IMR-90 (cell line): Measurements from ENCODE around the gene RERE. TPM values are rescaled to one million over a fixed set of nuclear protein-coding genes. Genes with fewer than 3 reads are reported as not detected.

Experiments used
- ATAC-seq: fragments of 200-7000 bp; cut with Tn5 transposase; 2 replicates; pipeline ENCODE4 v1.9.1; 2020; ENCODE audit warnings: low read depth, mild to moderate bottlenecking, moderate library complexity
- BruUV-seq: library from RNA; stranded (reverse); fragments of 400-500 nt; replicated peaks from 2 replicates; lab custom pipeline; 2021; lab: Mats Ljungman, UMichigan
- CTCF ChIA-PET: fragments of 300-600 bp; formaldehyde crosslinking; extraction: SDS; loops from one replicate; lab custom pipeline; 2021; ENCODE audit warnings: antibody characterized with exemption; lab: Yijun Ruan, JAX
- POLR2A ChIA-PET: fragments of 300-600 bp; sonication (Branson Sonifier 250); formaldehyde crosslinking; loops from one replicate; lab custom pipeline; 2022; ENCODE audit warnings: antibody characterized with exemption; ENCODE audit not compliant: unreplicated experiment; lab: Charles Lee
- DNase-seq: peaks from one replicate; pipeline ENCODE4 v3.0.0; 2013
- H2AFZ ChIP-seq: replicated peaks from 2 replicates; pipeline ENCODE3; 2013; ENCODE audit warnings: low read length, mild to moderate bottlenecking; ENCODE audit not compliant: poor library complexity
- H2AK5ac ChIP-seq: 2 replicates; pipeline ENCODE4 v1.6.1; 2013; ENCODE audit warnings: low read depth, low read length, inconsistent platforms
- H2AK9ac ChIP-seq: replicated peaks from 2 replicates; pipeline ENCODE3; 2013; ENCODE audit warnings: mild to moderate bottlenecking, low read depth, low read length, moderate library complexity; ENCODE audit not compliant: poor library complexity
- H2BK120ac ChIP-seq: 2 replicates; pipeline ENCODE4 v1.6.1; 2013; ENCODE audit warnings: low read depth, low read length, inconsistent platforms
- H2BK15ac ChIP-seq: 3 replicates; pipeline ENCODE4 v1.6.1; 2013; ENCODE audit warnings: low read depth, low read length, inconsistent platforms
- H2BK20ac ChIP-seq: 2 replicates; pipeline ENCODE4 v1.6.1; 2013; ENCODE audit warnings: low read depth, mild to moderate bottlenecking, inconsistent platforms, low read length, moderate library complexity
- H2BK5ac ChIP-seq: 2 replicates; pipeline ENCODE4 v1.6.1; 2013; ENCODE audit warnings: mild to moderate bottlenecking, low read depth, low read length, inconsistent platforms; ENCODE audit not compliant: poor library complexity, severe bottlenecking
- H3K14ac ChIP-seq: replicated peaks from 2 replicates; pipeline ENCODE4 v1.6.1; 2013; ENCODE audit warnings: low read depth, low read length, inconsistent platforms
- H3K18ac ChIP-seq: 2 replicates; pipeline ENCODE4 v1.6.1; 2013; ENCODE audit warnings: low read depth, low read length, control low read depth
- H3K23ac ChIP-seq: 2 replicates; pipeline ENCODE4 v1.6.1; 2013; ENCODE audit warnings: low read depth, low read length, inconsistent platforms
- H3K27ac ChIP-seq: 2 replicates; pipeline ENCODE4 v1.5.1; 2013; ENCODE audit warnings: mild to moderate bottlenecking, control low read depth, low read length; ENCODE audit not compliant: insufficient read depth
- H3K27me3 ChIP-seq: 2 replicates; pipeline ENCODE4 v1.6.1; 2013; ENCODE audit warnings: low read length; ENCODE audit not compliant: control insufficient read depth, insufficient read depth
- H3K36me3 ChIP-seq: 2 replicates; pipeline ENCODE4 v1.6.1; 2013; ENCODE audit warnings: low read length, mixed read lengths; ENCODE audit not compliant: control insufficient read depth, insufficient read depth
- H3K4ac ChIP-seq: 2 replicates; pipeline ENCODE4 v1.6.1; 2013; ENCODE audit warnings: low read depth, low read length, inconsistent platforms
- H3K4me1 ChIP-seq: 2 replicates; pipeline ENCODE4 v1.6.1; 2013; ENCODE audit warnings: low read length, mixed read lengths; ENCODE audit not compliant: control insufficient read depth, insufficient read depth
- H3K4me2 ChIP-seq: 2 replicates; pipeline ENCODE4 v1.6.1; 2013; ENCODE audit warnings: low read depth, mild to moderate bottlenecking, control low read depth, low read length, moderate library complexity
- H3K4me3 ChIP-seq: 2 replicates; pipeline ENCODE4 v1.5.1; 2013; ENCODE audit warnings: low read depth, mild to moderate bottlenecking, control low read depth, low read length, moderate library complexity; ENCODE audit not compliant: insufficient read depth
- H3K56ac ChIP-seq: 2 replicates; pipeline ENCODE4 v1.6.1; 2013; ENCODE audit warnings: low read length, inconsistent platforms; ENCODE audit not compliant: insufficient read depth; ENCODE audit errors: extremely low read depth
- H3K79me1 ChIP-seq, 2 experiments: 2 replicates each; pipeline ENCODE4 v1.6.1; 2013; ENCODE audit warnings: low read length in 2 of 2, inconsistent platforms in 1 of 2, low read depth in 1 of 2
- H3K9ac ChIP-seq: 2 replicates; pipeline ENCODE4 v1.6.1; 2013; ENCODE audit warnings: low read depth, low read length, control low read depth
- H3K9me1 ChIP-seq: 2 replicates; pipeline ENCODE4 v1.6.1; 2013; ENCODE audit warnings: low read length, inconsistent platforms; ENCODE audit not compliant: insufficient read depth
- H3K9me3 ChIP-seq: 2 replicates; pipeline ENCODE4 v1.6.1; 2013; ENCODE audit warnings: low read length; ENCODE audit not compliant: control insufficient read depth, insufficient read depth
- H4K20me1 ChIP-seq: 2 replicates; pipeline ENCODE4 v1.6.1; 2013; ENCODE audit warnings: low read length, inconsistent platforms; ENCODE audit not compliant: insufficient read depth
- H4K5ac ChIP-seq: 2 replicates; pipeline ENCODE4 v1.6.1; 2013; ENCODE audit warnings: mild to moderate bottlenecking, low read depth, low read length, control low read depth
- H4K8ac ChIP-seq, 2 experiments: 2 replicates each; pipeline ENCODE4 v1.6.1; 2013; ENCODE audit warnings: low read depth in 2 of 2, low read length in 2 of 2, control low read depth in 1 of 2, inconsistent platforms in 1 of 2
- H4K91ac ChIP-seq: 2 replicates; pipeline ENCODE4 v1.6.1; 2013; ENCODE audit warnings: low read depth, low read length, inconsistent platforms; ENCODE audit not compliant: insufficient read depth
- BHLHE40 ChIP-seq: fragments of 150-350 bp; IDR thresholded peaks from 2 replicates; pipeline ENCODE4 v1.6.1; 2016; ENCODE audit warnings: mild to moderate bottlenecking, low read depth, low read length
- CEBPB ChIP-seq: IDR thresholded peaks from 2 replicates; pipeline ENCODE4 v1.6.1; 2012; ENCODE audit warnings: low read depth, low read length, improper control_type of control experiment
- CHD1 ChIP-seq: IDR thresholded peaks from 2 replicates; pipeline ENCODE4 v1.6.1; 2012; ENCODE audit warnings: low read depth, low read length, improper control_type of control experiment
- CTCF ChIP-seq: conservative IDR thresholded peaks from 2 replicates; pipeline ENCODE4 v1.5.1; 2012; ENCODE audit warnings: mild to moderate bottlenecking, low read depth, low read length, improper control_type of control experiment
- FOS ChIP-seq: fragments of 150-350 bp; IDR thresholded peaks from 2 replicates; pipeline ENCODE4 v1.6.1; 2016; ENCODE audit warnings: low read depth, low read length
- MAFK ChIP-seq: IDR thresholded peaks from 2 replicates; pipeline ENCODE4 v1.6.1; 2012; ENCODE audit warnings: low read depth, low read length, improper control_type of control experiment
- MXI1 ChIP-seq: IDR thresholded peaks from 2 replicates; pipeline ENCODE4 v1.6.1; 2012; ENCODE audit warnings: low read depth, mild to moderate bottlenecking, low read length, moderate library complexity, borderline replicate concordance
- NFE2L2 ChIP-seq: fragments of 150-350 bp; IDR thresholded peaks from 2 replicates; pipeline ENCODE4 v1.6.1; 2016; ENCODE audit warnings: low read depth, mild to moderate bottlenecking, low read length
- POLR2A ChIP-seq: IDR thresholded peaks from 2 replicates; pipeline ENCODE4 v1.6.1; 2012; ENCODE audit warnings: mild to moderate bottlenecking, low read depth, low read length
- RAD21 ChIP-seq: IDR thresholded peaks from 2 replicates; pipeline ENCODE4 v1.6.1; 2012; ENCODE audit warnings: low read length, improper control_type of control experiment
- RCOR1 ChIP-seq: IDR thresholded peaks from 2 replicates; pipeline ENCODE4 v1.6.1; 2012; ENCODE audit warnings: mild to moderate bottlenecking, low read length, improper control_type of control experiment; ENCODE audit not compliant: insufficient replicate concordance
- RFX5 ChIP-seq: IDR thresholded peaks from 2 replicates; pipeline ENCODE4 v1.8.0; 2012; ENCODE audit warnings: low read depth, mild to moderate bottlenecking, low read length, moderate library complexity
- SMC3 ChIP-seq: fragments of 150-350 bp; IDR thresholded peaks from 2 replicates; pipeline ENCODE4 v1.6.1; 2016; ENCODE audit warnings: low read depth, mild to moderate bottlenecking, antibody characterized with exemption, low read length, moderate library complexity
- WGBS, 2 experiments: methylation state at CpG; one replicate each; pipeline versions ENCODE4 v1.1.5 to v1.1.7; 2013; ENCODE audit warnings: missing lambda C conversion rate in 2 of 2; ENCODE audit not compliant: insufficient read length in 1 of 2; ENCODE audit errors: extremely low coverage in 2 of 2; 5-methylcytosine and 5-hydroxymethylcytosine counted together
- dilution Hi-C: fragments of 300-500 bp; cut with HindIII; formaldehyde crosslinking; loops from one replicate; pipeline ENCODE4 v1.14.3; 2018; ENCODE audit warnings: low sequenced_read_pairs; ENCODE audit not compliant: unreplicated experiment
- in situ Hi-C: fragments of 300-500 bp; cut with MboI; formaldehyde crosslinking; loops from 3 replicates; pipeline ENCODE4 v1.14.3; 2019; ENCODE audit warnings: low sequenced_read_pairs, inconsistent platforms, mixed read lengths
- intact Hi-C: fragments of 100-400 bp; cut with micrococcal nuclease; formaldehyde crosslinking; loops from 2 replicates; pipeline ENCODE4 v1.10.0; 2022
- polyA plus RNA-seq, 3 experiments: library from polyadenylated mRNA; depleted of rRNA; stranded (reverse); fragments of >200 nt; gene quantifications; 2 replicates each; pipeline ENCODE4 v1.2.3, GENCODE V29; 2012; ENCODE audit warnings: low replicate concordance in 1 of 3
- total RNA-seq: library from RNA; depleted of rRNA; stranded (reverse); fragments of >200 nt; gene quantifications from 2 replicates; pipeline ENCODE4 v1.2.3, GENCODE V29; 2012

Gene RERE
- total and polyA plus RNA-seq, 2 of the 4 experiments (the other 2 are of a cell fraction): 11.5 to 25.1 TPM

GRCh38 chr1:8846263-8846662 is 28.8 kb upstream of the RERE start (continued):
- TF ChIP-seq CTCF: no peak

DNA sequence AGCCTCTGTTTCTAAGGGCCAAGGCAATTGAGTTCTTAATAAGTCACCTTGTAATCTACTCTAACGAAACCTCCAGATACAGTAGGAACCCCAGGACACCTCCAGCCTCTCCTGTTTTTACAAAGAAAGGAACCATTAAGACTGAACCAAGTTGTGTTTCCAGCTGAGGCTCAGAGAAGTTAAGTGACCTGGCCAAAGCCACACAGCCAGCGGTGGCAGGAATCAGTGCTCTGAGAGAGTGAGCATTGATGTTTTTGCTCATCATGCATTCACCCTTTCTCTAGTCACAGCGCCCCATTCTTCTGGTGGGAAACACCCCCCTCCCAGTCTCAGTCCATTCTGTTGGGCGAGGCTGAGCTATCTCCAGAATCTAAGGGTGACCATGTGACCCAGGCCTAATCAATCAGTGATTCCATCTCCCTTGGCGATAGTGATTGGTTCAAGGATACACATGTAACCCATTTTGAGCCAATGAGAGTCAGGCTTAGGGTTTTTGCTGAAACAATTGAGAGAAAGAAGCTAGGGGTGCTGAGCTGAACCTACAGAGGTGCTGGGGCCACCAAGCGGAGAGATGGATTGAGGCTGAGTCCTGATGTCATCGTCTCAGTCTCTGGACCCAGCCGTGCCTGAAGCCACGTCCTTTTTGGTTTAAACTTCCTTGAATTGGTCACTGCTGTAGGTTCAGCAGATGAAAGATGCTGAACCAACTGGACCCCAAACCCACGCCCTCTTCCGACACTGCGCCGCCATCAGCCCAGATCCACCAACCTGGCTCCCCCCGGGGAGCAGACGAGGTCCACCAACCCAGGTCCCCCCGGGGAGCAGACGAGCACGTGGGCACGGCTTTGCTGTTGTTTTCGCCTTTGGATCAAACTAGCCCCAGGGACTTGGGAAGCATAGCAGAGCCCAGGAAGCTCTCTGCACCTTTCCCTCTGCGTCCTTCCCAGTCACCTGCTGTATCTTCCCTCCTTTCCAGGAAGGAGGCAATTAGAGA is 28.0 kb upstream of the RERE start:
- in situ Hi-C loops: loop anchor here (10.0 kb wide), 1 partner anchor 281 kb away; no protein-coding TSS in a partner anchor
- peaks cover 5% of the 10 kb centered on the region; the same call in 1 of the 2 replicates for H4K20me1 ChIP-seq
- no peak for TF ChIP-seq SMC3
- no peak for TF ChIP-seq BHLHE40
- no peak for TF ChIP-seq FOS
- TF ChIP-seq RAD21: no peak
- TF ChIP-seq MXI1: no peak
- no peak for TF ChIP-seq RFX5
- no peak for TF ChIP-seq RCOR1
- TF ChIP-seq CHD1: no peak
- no peak for TF ChIP-seq CEBPB
- no peak for TF ChIP-seq POLR2A
- TF ChIP-seq NFE2L2: no peak
- TF ChIP-seq MAFK: no peak

More for the DNA sequence above, 28.0 kb upstream of the RERE start:
- ChIA-PET POLR2A (no interaction called here), CTCF (no interaction called here)
- Histone ChIP-seq H2BK15ac (no peak overlapping the region), H3K56ac (no peak overlapping the region), H3K9me1 (no peaks in the 10 kb centered on the region; the same call in 1 of the 2 replicates), H3K9ac (no peak overlapping the region), H3K14ac (no peak overlapping the region), H3K4me3 (no peak overlapping the region), H3K23ac (no peak overlapping the region), H4K91ac (no peak overlapping the region), H3K18ac (no peak overlapping the region), H2BK5ac (no peak overlapping the region), H2AFZ (no peak overlapping the region), H4K5ac (no peak overlapping the region), H3K9me3 (no peaks in the 10 kb centered on the region; the same call in 1 of the 2 replicates), H3K4me1 (peaks cover 2% of the 10 kb centered on the region), H2AK9ac (no peak overlapping the region), H2BK120ac (no peak overlapping the region), H2AK5ac (no peak overlapping the region), H4K8ac (no peak overlapping the region), H3K36me3 (no peaks in the 10 kb centered on the region), H3K27me3 (peaks cover 12% of the 10 kb centered on the region), H3K4ac (no peak overlapping the region), H3K4me2 (no peak overlapping the region), H3K79me1 (no peaks in the 10 kb centered on the region), H2BK20ac (no peak overlapping the region), H3K27ac (no peak overlapping the region)
- intact Hi-C loops: no loop called here
- 90% methylated on average over 8 of the region's 21 CpGs; no CpG with 5 or more reads in 1 of the 2 experiments for WGBS, 2 experiments
- no TSS peak for BruUV-seq
- DNase-seq (no peak), ATAC-seq (no peak)
- dilution Hi-C loops: no loop called here
